Cardiac fibroblast (primary cell): Measurements from ENCODE around the gene PKLR.

Experiments used
- DNase-seq, 2 donors: peaks; one replicate each; pipeline versions ENCODE4 v3.0.0 to v3.0.0-alpha.2; 2010; ENCODE audit warnings: low read depth in 2 of 2
- H3K4me3 ChIP-seq, 2 donors: replicated peaks in 1 of 2; 1 replicate in 1 of 2; 2 replicates in 1 of 2; pipeline ENCODE4 v1.5.1; 2011; ENCODE audit warnings: low read depth in 2 of 2, low read length in 2 of 2, mild to moderate bottlenecking in 2 of 2, moderate library complexity in 1 of 2
- TF ChIP-seq, protein P1 (sequence below): IDR thresholded peaks from one replicate; pipeline ENCODE4 v1.5.1; 2011; ENCODE audit warnings: low read depth, mild to moderate bottlenecking, low read length, inconsistent platforms

Gene PKLR

DNA sequence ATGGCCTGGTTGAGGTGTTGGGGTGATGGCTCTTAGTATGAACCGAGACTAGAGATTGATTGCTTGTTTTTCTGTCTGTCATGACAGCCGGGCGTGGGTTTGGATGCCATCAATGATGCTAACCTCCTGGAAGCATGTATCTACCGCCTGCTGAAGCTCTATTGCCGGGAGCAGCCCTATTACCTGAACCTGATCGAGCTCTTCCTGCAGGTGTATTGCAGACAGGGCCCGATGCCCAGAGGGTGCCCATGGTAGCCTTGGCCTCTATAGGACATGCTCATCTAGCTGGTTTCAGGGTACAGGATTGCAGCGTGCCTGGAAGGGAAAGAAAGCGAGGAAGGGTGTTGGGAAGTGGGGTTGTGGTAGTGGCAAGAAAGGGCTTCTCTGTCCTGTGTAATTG lies 16.8 kb upstream of the PKLR start:
- DNase-seq = no peak
- TF ChIP-seq, protein P1, sequence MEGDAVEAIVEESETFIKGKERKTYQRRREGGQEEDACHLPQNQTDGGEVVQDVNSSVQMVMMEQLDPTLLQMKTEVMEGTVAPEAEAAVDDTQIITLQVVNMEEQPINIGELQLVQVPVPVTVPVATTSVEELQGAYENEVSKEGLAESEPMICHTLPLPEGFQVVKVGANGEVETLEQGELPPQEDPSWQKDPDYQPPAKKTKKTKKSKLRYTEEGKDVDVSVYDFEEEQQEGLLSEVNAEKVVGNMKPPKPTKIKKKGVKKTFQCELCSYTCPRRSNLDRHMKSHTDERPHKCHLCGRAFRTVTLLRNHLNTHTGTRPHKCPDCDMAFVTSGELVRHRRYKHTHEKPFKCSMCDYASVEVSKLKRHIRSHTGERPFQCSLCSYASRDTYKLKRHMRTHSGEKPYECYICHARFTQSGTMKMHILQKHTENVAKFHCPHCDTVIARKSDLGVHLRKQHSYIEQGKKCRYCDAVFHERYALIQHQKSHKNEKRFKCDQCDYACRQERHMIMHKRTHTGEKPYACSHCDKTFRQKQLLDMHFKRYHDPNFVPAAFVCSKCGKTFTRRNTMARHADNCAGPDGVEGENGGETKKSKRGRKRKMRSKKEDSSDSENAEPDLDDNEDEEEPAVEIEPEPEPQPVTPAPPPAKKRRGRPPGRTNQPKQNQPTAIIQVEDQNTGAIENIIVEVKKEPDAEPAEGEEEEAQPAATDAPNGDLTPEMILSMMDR = no peak
- H3K4me3 ChIP-seq = no peak overlapping the region

GRCh38 chr1:155316922-155317321 lies 15.7 kb upstream of the PKLR start:
- TF ChIP-seq, protein P1 = no peak
- DNase-seq = no peak
- no peak overlapping the region for H3K4me3 ChIP-seq

- TF ChIP-seq, protein P1 = no peak
- no peak overlapping the region for H3K4me3 ChIP-seq
Observed at GRCh38 chr1:155313261-155313660, 12.0 kb upstream of the PKLR start.

GRCh38 chr1:155309423-155310021 lies 8.3 kb upstream of the PKLR start:
- DNase-seq = peak; percentile 30 to 35
- TF ChIP-seq, protein P1 = no peak
- H3K4me3 ChIP-seq = peak overlapping the region; percentile 74 to 88

More at GRCh38 chr1:155313261-155313660, 12.0 kb upstream of the PKLR start:
- no peak for DNase-seq

GRCh38 chr1:155308493-155309422 lies 7.5 kb upstream of the PKLR start, which contains the start of gene FDPS:
Gene FDPS, plus strand, starts transcription at chr1:155308866. Its CDS starts 924 bp downstream, at chr1:155309790.
- TF ChIP-seq, protein P1 = no peak
- peak; percentile 99 for DNase-seq
- H3K4me3 ChIP-seq = peak within 1 kb of the TSS; percentile 74 to 88

- TF ChIP-seq, protein P1 = peak; percentile 32
- H3K4me3 ChIP-seq = no peak overlapping the region
- DNase-seq = peak; percentile 63 to 70
Observed at GRCh38 chr1:155307247-155307740, 6.1 kb upstream of the PKLR start.
